Epithelial cell of prostate (primary cell): ENCODE data around the gene STMN3.
A peak's percentile ranks its signal among the peaks of the same experiment; 100 is the strongest.

ENCODE experiments used
- DNase-seq: peaks from one replicate; pipeline ENCODE4 v3.0.0-alpha.2; 2011; ENCODE audit warnings: low read depth, low spot score
- H3K27ac ChIP-seq: fragments of 450-650 bp; 2 replicates; pipeline ENCODE4 v1.5.1; 2017; ENCODE audit warnings: mild to moderate bottlenecking

The STMN3 gene

GRCh38 chr20:63693083-63693732, 40.0 kb upstream of the STMN3 start:
- H3K27ac ChIP-seq: no peak overlapping the region
- no peak for DNase-seq

- no peak overlapping the region for H3K27ac ChIP-seq
- no peak for DNase-seq
These were observed 39.3 kb upstream of the STMN3 start for GRCh38 chr20:63692436-63693082.

- H3K27ac ChIP-seq: no peak overlapping the region
- DNase-seq: no peak
These were observed 38.6 kb upstream of the STMN3 start for GRCh38 chr20:63691711-63692435.

GRCh38 chr20:63690898-63691710, 37.9 kb upstream of the STMN3 start:
- H3K27ac ChIP-seq: no peak overlapping the region
- no peak for DNase-seq

GRCh38 chr20:63690003-63690897, 37.0 kb upstream of the STMN3 start:
- no peak overlapping the region for H3K27ac ChIP-seq
- no peak for DNase-seq

- no peak overlapping the region for H3K27ac ChIP-seq
- no peak for DNase-seq
These were observed 36.1 kb upstream of the STMN3 start for GRCh38 chr20:63689046-63690002.

GRCh38 chr20:63688228-63689045, 35.2 kb upstream of the STMN3 start:
- H3K27ac ChIP-seq: no peak overlapping the region
- no peak for DNase-seq

- no peak for DNase-seq
These were observed 34.4 kb upstream of the STMN3 start for GRCh38 chr20:63687419-63688178.

GRCh38 chr20:63686492-63687321, 33.5 kb upstream of the STMN3 start:
- DNase-seq: no peak
- H3K27ac ChIP-seq: no peak overlapping the region

More at GRCh38 chr20:63687419-63688178, 34.4 kb upstream of the STMN3 start:
- no peak overlapping the region for H3K27ac ChIP-seq

- no peak overlapping the region for H3K27ac ChIP-seq
- no peak for DNase-seq
These were observed 32.9 kb upstream of the STMN3 start for GRCh38 chr20:63686094-63686491.

GRCh38 chr20:63685269-63686026, 32.2 kb upstream of the STMN3 start:
- H3K27ac ChIP-seq: no peak overlapping the region

GRCh38 chr20:63682384-63683139, 29.3 kb upstream of the STMN3 start:
- peak overlapping the region; percentile 84 for H3K27ac ChIP-seq
- peak; percentile 87 for DNase-seq

More at GRCh38 chr20:63685269-63686026, 32.2 kb upstream of the STMN3 start:
- DNase-seq: no peak

- peak overlapping the region; percentile 84 for H3K27ac ChIP-seq
- no peak for DNase-seq
These were observed 28.5 kb upstream of the STMN3 start for GRCh38 chr20:63681609-63682142.

- DNase-seq: no peak
- peak overlapping the region; percentile 84 for H3K27ac ChIP-seq
These were observed 27.8 kb upstream of the STMN3 start for GRCh38 chr20:63680857-63681608.
